GM04503 (cell line): Measurements from ENCODE around the gene TNK2.
"Not testable (repeated sequence)": the region's sequence is repeated elsewhere in the genome, so short reads cannot be mapped to it uniquely, and the experiment has no call there.

Experiments
- DNase-seq: peaks from one replicate; pipeline ENCODE4 v3.0.0-alpha.2; 2012; ENCODE audit warnings: low read depth

Gene TNK2

GRCh38 chr3:195907934-195908693 lies at the start of gene TNK2:
Gene TNK2 (minus strand): TSS chr3:195908551. CDS start chr3:195888588, 19,963 bp downstream.
- no peak for DNase-seq

- DNase-seq = no peak
Measured at GRCh38 chr3:195956577-195956976, 48.2 kb upstream of the TNK2 start.

- not testable (repeated sequence) for DNase-seq
Measured at GRCh38 chr3:195955416-195955841, 47.1 kb upstream of the TNK2 start.

GRCh38 chr3:195954752-195955119 lies 46.4 kb upstream of the TNK2 start:
- DNase-seq = not testable (repeated sequence)

GRCh38 chr3:195954052-195954751 lies 45.9 kb upstream of the TNK2 start:
- DNase-seq = peak; percentile 12

- DNase-seq = not testable (repeated sequence)
Measured at GRCh38 chr3:195952590-195952989, 44.2 kb upstream of the TNK2 start.

GRCh38 chr3:195951443-195952177 lies 43.3 kb upstream of the TNK2 start:
- DNase-seq = not testable (repeated sequence)

- DNase-seq = not testable (repeated sequence)
Measured at GRCh38 chr3:195950731-195951130, 42.4 kb upstream of the TNK2 start.

GRCh38 chr3:195950164-195950563 lies 41.8 kb upstream of the TNK2 start:
- not testable (repeated sequence) for DNase-seq

GRCh38 chr3:195946910-195947699 lies 38.8 kb upstream of the TNK2 start:
- not testable (repeated sequence) for DNase-seq

- DNase-seq = not testable (repeated sequence)
Measured at GRCh38 chr3:195941265-195941815, 33.0 kb upstream of the TNK2 start.

- not testable (repeated sequence) for DNase-seq
Measured at GRCh38 chr3:195940806-195941205, 32.5 kb upstream of the TNK2 start.

- DNase-seq = not testable (repeated sequence)
Measured at GRCh38 chr3:195939526-195940470, 31.4 kb upstream of the TNK2 start.

GRCh38 chr3:195933044-195933430 lies 24.7 kb upstream of the TNK2 start:
- not testable (repeated sequence) for DNase-seq

- no peak for DNase-seq
Measured at GRCh38 chr3:195932418-195933043, 24.2 kb upstream of the TNK2 start.

GRCh38 chr3:195931582-195932273 lies 23.4 kb upstream of the TNK2 start:
- DNase-seq = no peak

- no peak for DNase-seq
Measured at GRCh38 chr3:195929452-195929851, 21.1 kb upstream of the TNK2 start.

GRCh38 chr3:195921334-195921791 lies 13.0 kb upstream of the TNK2 start:
- no peak for DNase-seq

GRCh38 chr3:195918176-195918575 lies 9.8 kb upstream of the TNK2 start:
- no peak for DNase-seq
